GM21825 (cell line): ENCODE results near the gene SDK2.

ENCODE experiments used
- ATAC-seq: cut with Tn5 transposase; IDR thresholded peaks from one replicate; pipeline ENCODE4 v1.9.1; 2021; ENCODE audit warnings: mild to moderate bottlenecking, moderate library complexity; ENCODE audit not compliant: unreplicated experiment

Gene SDK2

DNA sequence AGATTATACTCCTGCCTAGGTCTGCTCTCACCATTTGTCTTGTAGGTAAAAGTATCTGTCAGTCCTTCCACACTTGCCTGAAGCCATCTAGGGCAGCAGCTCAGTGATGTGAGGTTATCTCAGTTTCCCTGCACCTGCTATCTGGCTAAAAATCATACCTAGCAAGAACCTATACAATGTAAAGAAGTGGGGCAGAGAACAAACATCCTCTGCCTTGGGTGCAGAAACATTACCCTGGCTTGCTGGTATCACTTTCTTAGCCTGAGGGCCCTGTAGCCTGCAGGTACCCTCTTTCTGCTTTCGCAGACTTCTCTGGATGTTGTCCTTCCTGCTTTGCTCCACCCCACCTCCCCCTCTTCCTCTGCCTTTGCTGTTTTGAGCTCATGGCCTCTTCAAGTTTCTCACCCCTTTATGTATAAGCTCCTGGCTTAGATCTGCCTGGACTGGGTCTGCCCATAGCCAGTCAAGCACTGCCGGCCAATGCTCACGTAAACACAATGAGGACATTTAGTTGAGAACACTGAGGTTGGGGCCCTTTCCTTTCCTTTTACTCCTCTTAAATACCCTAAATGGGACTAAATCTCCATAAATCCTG is 8.7 kb upstream of the SDK2 start:
- no peak for ATAC-seq

DNA sequence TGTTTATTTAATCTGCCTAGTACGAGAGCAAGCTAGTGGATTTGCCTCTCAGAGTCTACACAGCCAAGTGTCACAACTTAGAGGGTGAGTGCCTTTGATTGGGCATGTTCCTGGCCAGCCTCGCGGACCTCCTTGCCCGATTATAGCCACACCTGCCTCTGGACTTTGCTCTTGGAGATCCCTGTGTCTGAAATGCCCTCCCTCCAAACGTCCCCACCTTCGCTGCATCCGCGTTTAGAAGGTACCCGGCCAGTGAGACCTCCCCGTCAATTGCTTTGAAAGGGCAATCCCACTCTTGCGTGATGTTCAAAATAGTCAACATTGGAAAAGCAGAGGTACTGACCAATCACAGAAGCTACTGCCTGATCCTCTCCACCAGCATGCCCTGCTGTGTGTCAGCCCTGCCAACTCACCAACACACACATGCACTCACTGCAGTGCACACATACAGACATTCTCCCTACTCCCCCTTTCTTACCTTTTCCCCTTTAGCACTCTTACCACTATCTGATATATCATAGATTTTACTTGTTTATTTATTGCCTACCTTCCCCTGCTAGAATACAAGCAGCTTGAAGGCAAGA is 6.5 kb upstream of the SDK2 start:
- no peak for ATAC-seq

DNA sequence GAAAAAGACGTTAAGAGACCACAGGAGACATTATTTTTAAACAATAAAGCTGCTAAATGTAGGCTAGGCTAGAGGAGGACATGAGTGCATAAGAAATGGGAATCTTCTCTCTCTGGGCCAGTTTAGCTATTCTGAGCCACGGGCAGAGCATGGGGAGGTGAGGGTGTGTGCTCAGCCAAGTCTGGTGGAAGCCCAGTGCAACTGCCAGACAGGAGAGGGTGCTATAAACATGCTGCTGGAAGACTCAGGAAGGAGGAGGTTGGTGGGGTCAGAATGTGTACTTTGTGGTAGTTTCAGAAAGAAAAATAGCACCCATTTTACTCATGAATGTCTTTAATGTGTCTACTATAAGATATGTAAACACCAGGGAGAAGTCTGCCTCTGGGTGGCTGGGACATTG is 5.9 kb upstream of the SDK2 start:
- ATAC-seq: no peak

DNA sequence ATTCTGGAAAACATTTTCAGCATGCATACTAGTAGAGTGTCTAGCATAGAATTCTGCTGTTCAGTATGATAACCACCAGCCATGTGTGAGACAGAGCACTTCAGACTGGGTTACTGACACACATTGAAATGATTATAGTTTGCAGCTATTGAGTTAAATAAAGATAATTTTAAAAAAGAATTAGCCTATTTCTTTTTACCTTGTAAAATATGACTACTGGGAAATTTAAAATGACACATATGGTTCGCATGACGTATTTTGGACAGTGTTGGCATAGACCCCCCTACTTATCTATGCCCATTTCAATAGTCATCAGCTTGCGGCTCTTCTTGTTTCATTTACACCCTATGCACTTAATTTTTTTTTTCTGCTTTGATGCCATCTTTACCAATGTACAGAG is 4.7 kb upstream of the SDK2 start:
- ATAC-seq: no peak

DNA sequence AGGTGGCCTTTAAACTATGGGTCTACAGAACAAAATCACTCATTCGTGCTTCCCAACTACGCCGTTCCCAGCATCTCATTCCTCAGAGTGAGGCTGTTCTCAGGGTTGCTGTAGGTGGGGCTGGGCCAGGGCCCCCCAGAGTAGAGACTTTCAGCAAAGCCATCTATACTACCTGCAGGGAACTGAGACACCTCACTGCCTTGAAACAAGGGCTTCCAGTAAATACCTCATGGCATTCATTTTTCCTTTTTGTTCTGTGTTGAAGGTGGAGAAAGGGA is 4.2 kb upstream of the SDK2 start:
- ATAC-seq: no peak

DNA sequence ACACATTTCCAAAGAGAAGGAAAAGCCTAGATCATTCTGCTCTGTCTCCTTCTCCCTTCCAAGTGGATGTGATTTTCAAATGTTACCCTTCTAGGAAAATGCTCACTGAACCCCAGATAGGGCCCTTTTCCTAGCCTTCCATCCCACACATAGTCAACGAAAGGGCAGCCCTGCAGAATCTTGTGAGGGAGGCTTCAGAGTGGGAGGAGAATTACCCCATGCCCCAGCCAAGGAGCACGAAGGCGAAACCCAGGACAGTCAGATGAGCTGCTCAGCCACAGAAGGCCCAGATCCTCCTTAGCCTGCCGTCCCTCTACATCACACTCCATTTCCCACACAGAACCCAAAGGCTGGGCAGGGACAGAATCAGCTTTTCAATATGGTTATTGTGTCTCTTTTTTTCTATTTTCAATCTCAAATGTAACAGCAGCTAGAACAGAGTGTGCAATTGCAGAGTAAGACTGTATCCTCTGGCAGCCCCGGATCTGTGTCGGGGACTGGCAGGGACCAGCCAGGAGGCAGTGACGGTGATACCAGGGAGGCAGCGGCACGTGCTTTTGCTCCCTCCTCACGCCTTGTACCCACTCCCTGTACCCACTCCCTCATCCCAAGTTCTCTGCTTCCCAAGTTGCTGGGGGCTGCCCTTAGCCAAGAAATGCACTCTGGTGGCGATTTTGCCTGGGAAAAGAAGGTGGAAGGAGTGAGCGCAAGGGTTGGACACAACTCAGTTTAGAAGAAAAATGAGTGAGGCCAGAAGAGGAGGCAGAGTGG is 3.7 kb upstream of the SDK2 start:
- ATAC-seq: no peak

DNA sequence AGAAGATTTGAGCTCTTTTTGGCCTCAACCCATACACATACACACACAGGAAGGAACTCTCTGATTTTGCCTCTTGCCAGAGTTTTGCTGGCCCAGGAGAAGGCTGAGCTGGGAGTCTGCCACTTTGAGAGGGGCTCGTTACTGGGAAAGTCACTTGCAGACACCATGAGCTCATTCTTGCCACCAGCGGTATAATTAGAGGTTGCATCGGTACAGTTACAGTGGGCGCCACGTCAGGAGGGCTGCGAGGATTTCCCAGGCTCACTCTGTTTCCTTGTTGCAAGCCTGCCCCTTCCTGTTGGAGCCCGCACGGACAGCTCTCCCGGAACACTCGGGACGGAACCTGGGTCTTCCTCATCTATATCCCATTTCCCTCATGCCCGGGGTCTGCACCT is 3.1 kb upstream of the SDK2 start:
- ATAC-seq: no peak

DNA sequence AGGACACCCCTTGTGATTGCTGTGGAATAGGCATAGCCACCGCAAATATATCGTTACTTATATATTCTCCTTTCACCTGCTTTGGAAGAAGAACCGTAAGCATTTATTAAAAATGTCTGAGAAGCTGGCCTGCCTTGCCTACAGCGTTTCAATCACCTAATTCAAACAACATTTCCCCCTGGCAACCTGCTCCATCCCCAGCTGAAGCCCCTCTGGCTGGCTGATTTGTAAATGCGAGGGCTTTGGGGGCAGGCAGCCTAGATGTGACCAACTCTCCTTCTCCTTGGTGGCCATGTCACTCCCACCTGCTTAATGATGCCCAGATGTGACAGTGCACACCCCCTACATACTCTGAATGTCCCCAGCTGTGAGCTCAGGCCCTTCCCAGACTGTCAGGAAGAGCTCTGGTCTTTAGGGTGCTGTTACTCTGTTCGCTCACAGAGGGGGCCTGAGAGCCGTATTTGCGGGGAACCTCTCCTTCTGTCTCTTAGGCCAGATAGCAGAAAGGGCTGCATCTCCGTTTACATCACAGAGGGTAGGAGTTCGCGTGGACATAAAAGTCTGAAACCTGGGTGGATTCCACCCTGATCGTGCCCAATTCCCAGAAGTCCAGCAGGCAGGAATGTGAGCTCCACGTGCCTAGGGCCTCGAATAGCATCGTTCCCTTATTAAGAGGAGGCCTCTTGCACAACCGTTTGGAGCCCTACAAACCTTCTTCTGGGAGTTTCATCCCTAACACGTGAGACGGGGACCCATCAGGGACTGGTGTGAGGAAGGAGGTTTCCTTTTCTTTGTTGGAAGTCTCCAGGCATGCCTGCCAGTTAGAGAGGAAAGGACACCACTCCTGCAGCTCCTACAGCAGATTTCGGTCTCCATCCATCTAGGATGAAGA is 2.4 kb upstream of the SDK2 start:
- ATAC-seq: no peak

DNA sequence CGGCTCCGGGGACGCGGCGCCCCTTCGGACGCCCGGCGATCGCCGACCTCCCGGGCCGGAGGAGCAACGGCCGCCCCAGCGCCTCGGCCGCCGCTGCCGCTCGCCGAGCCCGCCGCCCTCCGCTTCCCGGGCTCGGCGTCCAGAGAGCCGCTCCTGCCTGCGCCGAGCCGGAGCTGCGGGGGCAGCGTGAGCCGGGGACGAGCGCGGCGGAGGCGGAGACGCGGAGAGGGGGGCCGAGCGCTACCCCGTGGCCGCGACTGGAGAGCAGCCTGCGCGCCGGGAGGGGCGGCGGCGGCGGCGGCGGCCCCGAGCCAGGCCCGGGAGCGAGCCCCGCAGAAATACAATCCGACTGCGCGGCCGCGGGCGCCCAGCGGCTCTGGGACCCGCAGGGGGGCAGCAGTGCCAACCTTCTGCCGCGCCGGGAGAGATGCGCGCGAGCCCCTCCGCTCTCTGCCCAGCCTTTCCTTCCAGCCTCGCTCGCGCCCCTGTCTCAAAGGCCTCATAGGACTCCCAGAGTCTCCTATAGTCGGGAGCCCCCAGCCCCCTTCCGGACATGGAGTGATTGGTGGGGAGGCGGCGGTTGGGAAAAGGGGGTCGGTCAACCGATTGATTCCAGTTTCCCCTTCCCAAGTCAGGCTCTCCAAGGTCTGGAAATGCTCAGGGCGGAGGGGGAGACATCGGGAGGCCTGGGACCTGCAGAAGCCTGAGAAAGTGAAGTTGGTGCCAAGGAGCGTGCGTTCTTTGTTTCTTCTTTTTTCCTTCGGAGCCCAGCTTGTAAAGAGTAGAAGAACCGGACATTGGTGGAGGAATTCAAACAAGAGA is 1.0 kb upstream of the SDK2 start:
- no peak for ATAC-seq

DNA sequence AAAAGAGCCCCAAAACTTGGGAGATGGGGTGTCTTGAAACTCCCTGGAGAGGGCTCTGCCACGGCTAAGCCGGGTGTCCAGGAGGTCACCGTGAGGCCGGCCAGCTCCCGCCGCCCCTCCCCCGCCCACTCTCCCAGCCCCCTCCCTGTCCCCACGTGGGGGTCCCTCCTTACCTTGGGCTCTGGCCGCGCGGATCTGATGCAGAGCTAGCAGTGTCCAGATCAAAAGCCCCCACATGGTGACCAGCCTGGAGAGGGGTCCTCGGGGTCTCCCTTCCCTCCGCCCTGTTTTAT is 447 bp downstream of the SDK2 start:
- no peak for ATAC-seq

DNA sequence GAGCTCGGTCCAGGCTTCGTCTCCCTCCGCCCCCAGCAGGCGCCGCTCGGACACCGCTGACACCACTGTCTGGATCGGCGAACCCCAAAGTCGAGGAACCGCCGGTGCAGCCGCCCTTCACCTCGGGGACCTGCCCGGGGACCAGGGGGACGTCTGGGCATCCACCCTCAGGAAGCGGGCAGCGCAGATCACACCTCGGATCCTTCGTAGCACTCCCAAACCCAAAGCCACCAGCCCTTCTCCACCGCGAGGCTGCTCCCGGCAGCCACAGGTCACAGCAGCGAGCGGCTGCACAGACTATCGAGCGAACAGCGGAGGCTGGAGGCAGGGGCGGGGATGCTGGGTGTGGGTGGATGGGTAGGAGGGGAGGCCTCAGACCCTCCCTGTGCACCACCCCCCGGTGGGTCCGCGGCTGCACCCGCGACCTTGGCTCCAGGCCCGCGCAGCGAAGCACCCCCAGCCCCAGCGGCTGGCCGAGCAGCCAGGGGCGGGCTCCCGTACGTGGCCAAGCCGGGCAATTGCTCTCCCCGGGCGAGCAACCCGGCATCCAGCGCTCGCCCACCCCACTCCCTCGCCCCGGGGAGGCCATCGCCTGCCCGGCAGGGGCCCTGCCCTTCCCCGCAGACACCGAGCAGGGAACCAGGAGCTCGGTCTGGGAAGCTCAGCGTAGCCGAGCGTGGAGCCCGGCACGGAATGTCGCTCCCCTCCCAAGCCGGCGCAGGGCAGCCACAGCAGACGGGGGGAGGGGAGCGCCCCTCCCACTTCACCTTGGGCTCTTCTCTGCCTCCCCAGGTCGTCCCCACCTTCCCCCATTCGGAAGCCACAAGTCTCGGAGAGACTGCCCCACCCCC is 1.0 kb downstream of the SDK2 start:
- ATAC-seq: no peak

DNA sequence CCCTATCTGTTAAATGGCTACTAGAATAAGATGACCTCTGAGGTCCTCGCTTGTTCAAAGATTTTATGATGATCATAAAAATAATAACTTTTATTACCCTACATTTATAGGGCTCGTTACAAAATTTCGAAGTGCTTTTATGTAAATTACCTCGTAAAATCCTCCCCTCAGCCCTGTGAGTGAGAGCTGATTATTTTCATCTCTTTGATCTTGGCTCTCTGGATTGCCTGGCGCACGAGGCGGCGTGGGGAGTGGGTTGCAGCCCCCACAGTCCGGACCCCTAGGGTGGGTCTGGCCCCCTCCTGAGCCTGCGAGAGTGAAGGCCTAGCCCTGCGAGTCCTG is 1.6 kb downstream of the SDK2 start:
- ATAC-seq: no peak

DNA sequence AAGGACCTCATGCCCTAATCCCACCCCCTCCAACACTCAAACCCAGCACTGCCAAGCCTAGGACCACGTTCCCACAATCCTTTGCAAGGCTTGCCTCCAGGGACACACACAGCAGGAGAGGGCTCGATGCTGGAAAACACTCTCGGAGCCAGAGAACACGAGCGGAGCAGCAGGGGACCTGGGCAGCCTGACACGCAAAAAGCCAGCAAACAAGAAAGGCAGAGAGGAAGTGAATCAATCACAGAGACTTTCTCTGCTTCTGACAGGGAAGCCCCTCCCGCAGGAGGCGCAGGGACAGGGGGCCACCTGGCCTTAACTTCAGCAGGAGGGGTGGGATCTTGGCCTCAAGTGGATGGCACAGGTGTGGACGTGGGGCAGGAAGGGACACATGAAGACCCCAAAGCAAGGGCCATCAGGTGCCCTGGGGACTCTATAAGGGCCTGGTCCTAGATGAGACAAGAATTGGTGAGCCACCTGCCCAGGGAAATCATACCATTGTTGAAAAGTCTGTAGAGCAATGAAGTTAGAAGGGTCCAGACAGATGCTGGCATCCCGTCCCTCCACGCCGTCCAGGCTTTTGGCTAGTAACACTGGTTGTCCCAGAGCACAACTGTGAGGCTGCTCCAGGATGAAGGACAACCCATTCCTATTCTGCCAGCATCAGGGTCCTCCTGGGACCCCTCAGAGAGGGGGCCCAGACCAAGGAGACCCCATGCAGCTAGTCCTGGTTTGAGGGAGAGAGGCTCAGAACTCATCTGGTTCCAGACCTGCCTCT is 2.2 kb downstream of the SDK2 start:
- ATAC-seq: no peak

DNA sequence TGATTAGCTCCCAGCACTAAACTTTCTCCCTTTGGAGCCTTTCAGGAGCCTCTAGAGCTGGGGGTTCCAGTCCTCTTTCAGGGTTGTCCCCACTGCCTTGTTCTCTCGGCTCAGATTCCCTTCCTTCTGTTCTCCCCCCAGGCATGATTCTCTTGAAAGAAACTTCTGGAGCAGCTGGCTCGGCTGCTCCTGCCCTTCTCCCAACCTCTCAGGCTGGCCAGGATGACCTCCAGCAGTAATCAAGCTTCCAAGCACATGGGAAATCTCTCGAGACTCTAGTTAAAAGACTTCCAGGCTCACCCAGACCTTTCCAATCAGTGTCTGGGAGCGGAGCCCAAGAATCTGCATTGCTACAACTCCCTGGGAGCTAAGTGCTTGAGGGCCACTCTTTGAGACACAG is 3.6 kb downstream of the SDK2 start:
- ATAC-seq: no peak

DNA sequence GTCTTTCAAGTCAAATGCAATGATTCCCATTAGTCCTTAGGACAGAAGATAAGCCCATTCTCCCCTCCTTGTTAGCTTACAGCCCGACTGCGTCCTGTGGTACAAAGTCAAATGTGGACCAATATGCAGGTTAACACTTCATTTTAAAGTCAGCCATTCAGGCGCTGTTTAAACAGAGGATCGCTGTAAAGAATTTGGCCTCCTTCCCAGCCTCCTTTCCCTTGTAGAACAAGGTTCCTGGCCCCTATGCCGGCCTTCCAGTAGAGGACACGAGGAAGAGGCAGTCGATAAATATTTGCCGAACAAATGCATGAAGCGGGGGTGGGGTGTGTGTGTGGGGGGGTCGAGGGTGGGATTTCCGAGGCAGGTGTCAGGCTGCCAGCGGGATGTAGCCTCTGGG is 4.3 kb downstream of the SDK2 start:
- no peak for ATAC-seq

DNA sequence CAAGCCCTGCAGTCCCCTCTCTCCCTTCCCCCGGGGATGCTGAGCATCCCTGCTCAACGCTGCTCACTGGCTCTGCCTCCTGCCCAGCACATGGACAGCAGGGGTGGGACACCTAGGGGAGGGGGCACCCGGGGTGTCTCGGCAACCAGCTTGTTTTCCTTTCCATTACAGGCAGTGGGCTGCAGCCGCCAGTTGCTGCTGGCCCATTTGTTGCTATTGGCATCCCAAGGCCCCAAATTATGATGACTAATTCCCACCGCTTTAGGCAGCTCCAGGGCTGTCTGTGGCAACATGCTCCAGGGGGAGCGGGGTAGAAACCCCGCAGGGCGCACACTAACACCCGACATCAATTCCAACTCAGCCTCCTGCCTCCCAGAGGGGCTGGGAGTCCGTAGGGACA is 4.9 kb downstream of the SDK2 start:
- no peak for ATAC-seq

DNA sequence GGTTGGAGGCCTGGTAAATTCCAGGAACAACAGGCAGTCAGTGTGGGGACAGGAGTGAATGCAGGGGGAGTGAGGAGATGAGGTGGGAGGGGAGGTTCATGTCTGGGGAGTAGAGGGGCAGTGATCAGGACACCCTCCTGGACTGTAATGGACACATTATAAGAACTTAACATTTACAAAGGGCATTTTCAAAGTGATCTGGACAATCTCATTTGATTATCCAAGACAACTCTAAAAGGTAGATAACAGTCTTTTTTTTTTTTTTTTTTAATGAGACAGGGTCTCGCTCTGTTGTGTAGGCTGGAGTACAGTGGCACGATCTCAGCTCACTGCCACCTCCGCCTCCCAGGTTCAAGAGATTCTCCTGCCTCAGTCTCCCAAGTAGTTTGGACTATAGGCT is 5.7 kb downstream of the SDK2 start:
- ATAC-seq: no peak

DNA sequence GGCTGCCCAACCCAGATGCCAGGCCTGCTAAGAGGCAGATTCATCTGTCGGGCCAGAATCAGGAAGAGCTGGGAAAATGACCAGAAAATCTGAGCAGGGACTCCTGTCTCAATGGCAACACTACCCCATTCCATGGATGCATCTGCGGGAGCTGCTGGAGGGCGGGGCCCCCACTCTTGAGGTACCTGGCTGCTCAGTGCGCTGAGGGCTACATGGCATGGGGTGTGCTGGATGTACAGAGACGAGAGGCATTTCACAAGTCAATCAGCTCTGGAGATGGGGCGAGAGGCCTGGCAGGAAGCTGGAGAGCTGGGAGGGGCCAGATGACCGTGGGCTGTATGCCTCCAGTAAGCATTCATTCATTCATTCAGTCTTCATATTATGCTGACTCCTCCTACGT is 6.4 kb downstream of the SDK2 start:
- no peak for ATAC-seq

DNA sequence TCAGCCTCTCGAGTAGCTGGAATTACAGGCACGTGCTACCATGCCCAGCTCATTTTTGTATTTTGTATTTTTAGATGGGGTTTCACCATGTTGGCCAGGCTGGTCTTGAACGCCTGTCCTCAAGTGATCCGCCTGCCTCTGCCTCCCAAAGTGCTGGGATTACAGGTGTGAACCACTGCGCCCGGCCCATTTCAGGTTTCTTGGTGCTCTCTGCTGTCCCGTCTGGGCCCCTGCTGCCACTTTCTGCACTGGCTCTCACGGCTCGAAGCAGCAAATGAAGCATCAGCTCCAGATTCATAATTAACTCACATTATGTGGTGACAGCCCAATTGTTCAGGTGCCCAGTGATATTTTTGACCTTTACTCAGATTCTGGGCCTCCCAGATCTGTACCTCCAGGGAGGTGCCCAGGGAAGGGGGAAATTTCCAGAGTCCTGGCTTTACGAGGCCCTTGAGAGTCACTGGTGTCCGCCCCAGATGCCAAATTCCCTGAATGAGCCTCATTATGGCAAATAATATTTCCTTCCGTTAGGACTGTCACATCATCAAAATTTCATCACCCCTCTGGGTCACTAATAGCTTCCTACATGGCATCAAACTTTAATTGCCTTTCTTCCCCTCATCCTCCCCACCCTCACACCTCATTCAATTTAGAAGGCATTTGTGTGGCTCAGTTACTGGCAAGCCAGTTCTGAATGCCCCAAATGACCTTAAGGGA is 9.0 kb downstream of the SDK2 start:
- no peak for ATAC-seq
